K562 (cell line): Measurements from ENCODE around the gene RTN4. TPM values are rescaled to one million over a fixed set of nuclear protein-coding genes. Genes with fewer than 3 reads are reported as not detected.

Source experiments
- BMI1 ChIP-seq: fragments of 150-350 bp; IDR thresholded peaks from 2 replicates; pipeline ENCODE4 v1.6.1; 2014; ENCODE audit warnings: low read length
- CCAR2 ChIP-seq: fragments of 200-400 bp; formaldehyde crosslinking; IDR thresholded peaks from 2 replicates; pipeline ENCODE4 v1.6.1; 2017; ENCODE audit warnings: mild to moderate bottlenecking, low read depth, low read length
- HNRNPLL ChIP-seq: fragments of 200-400 bp; formaldehyde crosslinking; IDR thresholded peaks from 2 replicates; pipeline ENCODE4 v1.6.1; 2017; ENCODE audit warnings: low read length, low read depth, mild to moderate bottlenecking; ENCODE audit not compliant: poor library complexity, severe bottlenecking
- ILK ChIP-seq: fragments of 450-650 bp; IDR thresholded peaks from 2 replicates; pipeline ENCODE4 v1.6.1; 2016; ENCODE audit warnings: missing genetic modification characterization, low read depth, mild to moderate bottlenecking, missing compliant biosample characterization, moderate library complexity, borderline replicate concordance
- POLR2H ChIP-seq: IDR thresholded peaks from 2 replicates; pipeline ENCODE4 v1.6.1; 2016; ENCODE audit warnings: missing genetic modification characterization, low read depth, mild to moderate bottlenecking, control low read depth, missing compliant biosample characterization, moderate library complexity
- SRSF1 ChIP-seq: fragments of 200-400 bp; formaldehyde crosslinking; IDR thresholded peaks from 2 replicates; pipeline ENCODE4 v1.6.1; 2017; ENCODE audit warnings: mild to moderate bottlenecking, low read depth, low read length, moderate library complexity
- ZNF324 ChIP-seq: fragments of 250-450 bp; sonication (Bioruptor Pico); IDR thresholded peaks from 2 replicates; pipeline ENCODE4 v1.4.0; 2020; ENCODE audit warnings: mild to moderate bottlenecking
- ZNF444 ChIP-seq: fragments of 250-450 bp; sonication (Bioruptor Pico); IDR thresholded peaks from 2 replicates; pipeline ENCODE4 v1.4.0; 2020; ENCODE audit warnings: mild to moderate bottlenecking, moderate library complexity
- ZNF764 ChIP-seq: fragments of 250-450 bp; sonication (Bioruptor Pico); IDR thresholded peaks from 2 replicates; pipeline ENCODE4 v1.4.0; 2020; ENCODE audit warnings: low read depth, mild to moderate bottlenecking, moderate library complexity
- polyA plus RNA-seq, 8 experiments: library from polyadenylated mRNA; depleted of rRNA in 4 of 8; stranded (reverse) in 5 of 8; unstranded in 3 of 8; fragments of >200 nt; fragmentation: Nextera tagmentation in 2 of 8; fragmentation: Illumina TruSeq in 1 of 8; extraction: Ambion mirVana in 2 of 8; extraction: Trizol in 1 of 8; gene quantifications; 2 replicates each; pipeline versions ENCODE4 v1.2.1 to v1.2.3, GENCODE V29; 2011 to 2014; ENCODE audit warnings: inconsistent platforms in 1 of 8, missing spikeins in 1 of 8
- total RNA-seq, 7 experiments: library from RNA; depleted of rRNA in 6 of 7; stranded (reverse); fragments of >200 nt in 6 of 7; fragmentation: Illumina TruSeq in 2 of 7; extraction: Trizol in 2 of 7; gene quantifications; 2 replicates each; pipeline versions ENCODE4 v1.2.1 to v1.2.3, GENCODE V29; 2011 to 2021; ENCODE audit warnings: low replicate concordance in 1 of 7
- TF ChIP-seq, protein P1 (sequence below): fragments of 450-650 bp; IDR thresholded peaks from 2 replicates; pipeline ENCODE4 v1.6.1; 2017; ENCODE audit warnings: antibody characterized with exemption, mild to moderate bottlenecking
- TF ChIP-seq, protein P2 (sequence below): fragments of 450-650 bp; formaldehyde crosslinking; IDR thresholded peaks from 2 replicates; pipeline ENCODE4 v1.4.0; 2022; ENCODE audit warnings: missing genetic modification characterization
- TF ChIP-seq, protein P3 (sequence below): fragments of 250-450 bp; sonication (Bioruptor Pico); IDR thresholded peaks from 2 replicates; pipeline ENCODE4 v1.8.0; 2022; ENCODE audit warnings: inconsistent platforms, mild to moderate bottlenecking, moderate library complexity, borderline replicate concordance
- TF ChIP-seq, protein P4 (sequence below): sonication (generic); formaldehyde crosslinking; IDR thresholded peaks from 2 replicates; pipeline ENCODE4 v1.8.1; 2023; ENCODE audit warnings: mild to moderate bottlenecking, missing genetic modification reagents
- TF ChIP-seq, protein P5 (sequence below), 2 experiments: fragments of 450-650 bp in 1 of 2; sonication (generic) in 1 of 2; formaldehyde crosslinking in 1 of 2; IDR thresholded peaks in 1 of 2; conservative IDR thresholded peaks in 1 of 2; 2 replicates each; pipeline versions ENCODE4 v1.6.1 to v1.8.1; 2016 to 2023; ENCODE audit warnings: mild to moderate bottlenecking in 2 of 2, moderate library complexity in 2 of 2, inconsistent platforms in 1 of 2, missing genetic modification reagents in 1 of 2

The RTN4 gene
- total and polyA plus RNA-seq, 9 of the 15 experiments (the other 6 are each of a cell fraction or from before 2014, with no cell fraction given): 73.0 to 248 (median 116) TPM

DNA sequence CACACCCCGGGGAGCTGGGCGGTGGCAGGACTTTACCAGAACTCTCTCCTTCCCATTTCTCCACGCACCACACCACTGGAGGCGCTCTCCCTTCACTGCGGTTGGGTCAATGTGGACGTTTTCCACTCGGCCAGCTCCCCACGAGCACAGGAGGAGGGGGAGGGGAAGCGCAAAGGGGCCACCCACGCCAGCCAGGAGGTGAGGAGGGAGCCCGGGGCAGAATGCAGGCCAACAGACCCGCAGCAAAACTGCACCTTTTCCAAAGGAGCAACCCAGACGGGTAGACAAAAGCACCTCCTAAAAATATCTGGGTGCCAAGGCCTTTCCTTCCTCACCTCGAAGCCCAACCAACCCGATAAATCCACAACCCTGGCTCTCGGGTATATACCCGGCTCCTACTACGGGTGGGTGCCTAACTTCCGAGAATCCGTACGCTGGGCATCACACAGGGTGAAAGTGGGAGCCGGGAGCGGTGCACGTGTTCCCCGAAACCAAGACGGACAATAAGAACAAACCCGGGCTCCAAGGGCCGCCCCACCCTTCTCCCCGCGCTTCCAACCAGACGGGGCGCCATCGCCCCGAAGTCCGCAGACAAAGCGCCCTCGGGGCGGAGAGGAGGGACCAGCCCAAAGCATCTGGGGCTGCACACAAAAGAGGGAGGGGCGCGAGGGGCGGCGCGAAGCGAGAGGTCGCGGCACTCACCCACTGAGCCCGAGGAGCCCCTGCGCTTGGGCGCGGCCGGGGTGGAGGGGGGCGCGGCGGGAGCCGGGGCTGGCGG is 1.0 kb downstream of the RTN4 start (continued):
- TF ChIP-seq, protein P1, sequence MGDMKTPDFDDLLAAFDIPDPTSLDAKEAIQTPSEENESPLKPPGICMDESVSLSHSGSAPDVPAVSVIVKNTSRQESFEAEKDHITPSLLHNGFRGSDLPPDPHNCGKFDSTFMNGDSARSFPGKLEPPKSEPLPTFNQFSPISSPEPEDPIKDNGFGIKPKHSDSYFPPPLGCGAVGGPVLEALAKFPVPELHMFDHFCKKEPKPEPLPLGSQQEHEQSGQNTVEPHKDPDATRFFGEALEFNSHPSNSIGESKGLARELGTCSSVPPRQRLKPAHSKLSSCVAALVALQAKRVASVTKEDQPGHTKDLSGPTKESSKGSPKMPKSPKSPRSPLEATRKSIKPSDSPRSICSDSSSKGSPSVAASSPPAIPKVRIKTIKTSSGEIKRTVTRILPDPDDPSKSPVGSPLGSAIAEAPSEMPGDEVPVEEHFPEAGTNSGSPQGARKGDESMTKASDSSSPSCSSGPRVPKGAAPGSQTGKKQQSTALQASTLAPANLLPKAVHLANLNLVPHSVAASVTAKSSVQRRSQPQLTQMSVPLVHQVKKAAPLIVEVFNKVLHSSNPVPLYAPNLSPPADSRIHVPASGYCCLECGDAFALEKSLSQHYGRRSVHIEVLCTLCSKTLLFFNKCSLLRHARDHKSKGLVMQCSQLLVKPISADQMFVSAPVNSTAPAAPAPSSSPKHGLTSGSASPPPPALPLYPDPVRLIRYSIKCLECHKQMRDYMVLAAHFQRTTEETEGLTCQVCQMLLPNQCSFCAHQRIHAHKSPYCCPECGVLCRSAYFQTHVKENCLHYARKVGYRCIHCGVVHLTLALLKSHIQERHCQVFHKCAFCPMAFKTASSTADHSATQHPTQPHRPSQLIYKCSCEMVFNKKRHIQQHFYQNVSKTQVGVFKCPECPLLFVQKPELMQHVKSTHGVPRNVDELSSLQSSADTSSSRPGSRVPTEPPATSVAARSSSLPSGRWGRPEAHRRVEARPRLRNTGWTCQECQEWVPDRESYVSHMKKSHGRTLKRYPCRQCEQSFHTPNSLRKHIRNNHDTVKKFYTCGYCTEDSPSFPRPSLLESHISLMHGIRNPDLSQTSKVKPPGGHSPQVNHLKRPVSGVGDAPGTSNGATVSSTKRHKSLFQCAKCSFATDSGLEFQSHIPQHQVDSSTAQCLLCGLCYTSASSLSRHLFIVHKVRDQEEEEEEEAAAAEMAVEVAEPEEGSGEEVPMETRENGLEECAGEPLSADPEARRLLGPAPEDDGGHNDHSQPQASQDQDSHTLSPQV: peak; percentile 56
- TF ChIP-seq ZNF764 (CRISPR knock-in tag) (no peak), SRSF1 (no peak), HNRNPLL (peak; percentile 45), ZNF444 (CRISPR knock-in tag) (no peak), ZNF324 (CRISPR knock-in tag) (no peak), CCAR2 (no peak), POLR2H (tag) (no peak; the same call in 1 of the 2 replicates), ILK (tag) (no peak), BMI1 (no peak)
- TF ChIP-seq, protein P2, sequence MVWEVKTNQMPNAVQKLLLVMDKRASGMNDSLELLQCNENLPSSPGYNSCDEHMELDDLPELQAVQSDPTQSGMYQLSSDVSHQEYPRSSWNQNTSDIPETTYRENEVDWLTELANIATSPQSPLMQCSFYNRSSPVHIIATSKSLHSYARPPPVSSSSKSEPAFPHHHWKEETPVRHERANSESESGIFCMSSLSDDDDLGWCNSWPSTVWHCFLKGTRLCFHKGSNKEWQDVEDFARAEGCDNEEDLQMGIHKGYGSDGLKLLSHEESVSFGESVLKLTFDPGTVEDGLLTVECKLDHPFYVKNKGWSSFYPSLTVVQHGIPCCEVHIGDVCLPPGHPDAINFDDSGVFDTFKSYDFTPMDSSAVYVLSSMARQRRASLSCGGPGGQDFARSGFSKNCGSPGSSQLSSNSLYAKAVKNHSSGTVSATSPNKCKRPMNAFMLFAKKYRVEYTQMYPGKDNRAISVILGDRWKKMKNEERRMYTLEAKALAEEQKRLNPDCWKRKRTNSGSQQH: no peak
- TF ChIP-seq, protein P3, sequence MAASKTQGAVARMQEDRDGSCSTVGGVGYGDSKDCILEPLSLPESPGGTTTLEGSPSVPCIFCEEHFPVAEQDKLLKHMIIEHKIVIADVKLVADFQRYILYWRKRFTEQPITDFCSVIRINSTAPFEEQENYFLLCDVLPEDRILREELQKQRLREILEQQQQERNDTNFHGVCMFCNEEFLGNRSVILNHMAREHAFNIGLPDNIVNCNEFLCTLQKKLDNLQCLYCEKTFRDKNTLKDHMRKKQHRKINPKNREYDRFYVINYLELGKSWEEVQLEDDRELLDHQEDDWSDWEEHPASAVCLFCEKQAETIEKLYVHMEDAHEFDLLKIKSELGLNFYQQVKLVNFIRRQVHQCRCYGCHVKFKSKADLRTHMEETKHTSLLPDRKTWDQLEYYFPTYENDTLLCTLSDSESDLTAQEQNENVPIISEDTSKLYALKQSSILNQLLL (CRISPR knock-in tag): no peak
- TF ChIP-seq, protein P4, sequence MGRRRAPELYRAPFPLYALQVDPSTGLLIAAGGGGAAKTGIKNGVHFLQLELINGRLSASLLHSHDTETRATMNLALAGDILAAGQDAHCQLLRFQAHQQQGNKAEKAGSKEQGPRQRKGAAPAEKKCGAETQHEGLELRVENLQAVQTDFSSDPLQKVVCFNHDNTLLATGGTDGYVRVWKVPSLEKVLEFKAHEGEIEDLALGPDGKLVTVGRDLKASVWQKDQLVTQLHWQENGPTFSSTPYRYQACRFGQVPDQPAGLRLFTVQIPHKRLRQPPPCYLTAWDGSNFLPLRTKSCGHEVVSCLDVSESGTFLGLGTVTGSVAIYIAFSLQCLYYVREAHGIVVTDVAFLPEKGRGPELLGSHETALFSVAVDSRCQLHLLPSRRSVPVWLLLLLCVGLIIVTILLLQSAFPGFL (CRISPR knock-in tag): no peak
- TF ChIP-seq, protein P5, sequence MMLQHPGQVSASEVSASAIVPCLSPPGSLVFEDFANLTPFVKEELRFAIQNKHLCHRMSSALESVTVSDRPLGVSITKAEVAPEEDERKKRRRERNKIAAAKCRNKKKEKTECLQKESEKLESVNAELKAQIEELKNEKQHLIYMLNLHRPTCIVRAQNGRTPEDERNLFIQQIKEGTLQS (IDR thresholded peaks at IDR 0.05): no peak
- TF ChIP-seq, protein P5 (CRISPR knock-in tag; conservative IDR thresholded peaks at IDR 0.05): peak; percentile 59; the same call in 1 of the 2 replicates
